ENCODE data around the gene ZIC4.

ZIC4 gene

GRCh38 chr3:147404800-147405230 is 1.5 kb downstream of the ZIC4 start:
- DNase-seq (ENCODE audit: low spot score), result no peak

GRCh38 chr3:147404000-147404799 is 2.1 kb downstream of the ZIC4 start:
- DNase-seq (ENCODE audit: low spot score), result no peak

GRCh38 chr3:147403511-147403910 is 2.8 kb downstream of the ZIC4 start:
- no peak for DNase-seq (ENCODE audit: low spot score)

- DNase-seq (ENCODE audit: low spot score), result no peak
Measured at GRCh38 chr3:147402159-147402558, 4.2 kb downstream of the ZIC4 start.

- no peak for DNase-seq (ENCODE audit: low spot score)
Measured at GRCh38 chr3:147401421-147401820, 4.9 kb downstream of the ZIC4 start.

GRCh38 chr3:147400999-147401398 is 5.3 kb downstream of the ZIC4 start:
- no peak for DNase-seq (ENCODE audit: low spot score)

- DNase-seq (ENCODE audit: low spot score), result no peak
Measured at GRCh38 chr3:147400111-147400510, 6.2 kb downstream of the ZIC4 start.

- no peak for DNase-seq (ENCODE audit: low spot score)
Measured at GRCh38 chr3:147398813-147399534, 7.4 kb downstream of the ZIC4 start.

GRCh38 chr3:147397875-147398812 is 8.2 kb downstream of the ZIC4 start:
- DNase-seq (ENCODE audit: low spot score), result no peak

- DNase-seq (ENCODE audit: low spot score), result no peak
Measured at GRCh38 chr3:147397155-147397874, 9.0 kb downstream of the ZIC4 start.

- no peak for DNase-seq (ENCODE audit: low spot score)
Measured at GRCh38 chr3:147396712-147397046, 9.7 kb downstream of the ZIC4 start.

GRCh38 chr3:147395899-147396711 is 10.2 kb downstream of the ZIC4 start:
- no peak for DNase-seq (ENCODE audit: low spot score)

- DNase-seq (ENCODE audit: low spot score), result no peak
Measured at GRCh38 chr3:147394884-147395225, 11.5 kb downstream of the ZIC4 start.

- DNase-seq (ENCODE audit: low spot score), result no peak
Measured at GRCh38 chr3:147393943-147394883, 12.1 kb downstream of the ZIC4 start.

GRCh38 chr3:147393261-147393942 is 12.9 kb downstream of the ZIC4 start:
- DNase-seq (ENCODE audit: low spot score), result no peak

- no peak for DNase-seq (ENCODE audit: low spot score)
Measured at GRCh38 chr3:147392625-147392946, 13.8 kb downstream of the ZIC4 start.

- no peak for DNase-seq (ENCODE audit: low spot score)
Measured at GRCh38 chr3:147391781-147392624, 14.3 kb downstream of the ZIC4 start.

Measured in CD4-positive, alpha-beta T cell treated with Interleukin-2 at 100 ng/mL for 4 hours (primary cell).